HT-29 (cell line): ENCODE measurements around the gene PCSK6. TPM values are rescaled to one million over a fixed set of nuclear protein-coding genes. Genes with fewer than 3 reads are reported as not detected.
"Not testable (repeated sequence)": the region's sequence is repeated elsewhere in the genome, so short reads cannot be mapped to it uniquely, and the experiment has no call there.

ENCODE experiments used
- DNase-seq: peaks from one replicate; pipeline ENCODE4 v3.0.0-alpha.2; 2015; ENCODE audit warnings: low spot score
- total RNA-seq: library from RNA; depleted of rRNA; stranded (reverse); fragments of >200 nt; shearing (Covaris generic); gene quantifications from 2 replicates; pipeline ENCODE4 v1.2.3, GENCODE V29; 2014

PCSK6 gene
- total RNA-seq, 1 experiment from 2014 or later: 81.0 TPM

DNA sequence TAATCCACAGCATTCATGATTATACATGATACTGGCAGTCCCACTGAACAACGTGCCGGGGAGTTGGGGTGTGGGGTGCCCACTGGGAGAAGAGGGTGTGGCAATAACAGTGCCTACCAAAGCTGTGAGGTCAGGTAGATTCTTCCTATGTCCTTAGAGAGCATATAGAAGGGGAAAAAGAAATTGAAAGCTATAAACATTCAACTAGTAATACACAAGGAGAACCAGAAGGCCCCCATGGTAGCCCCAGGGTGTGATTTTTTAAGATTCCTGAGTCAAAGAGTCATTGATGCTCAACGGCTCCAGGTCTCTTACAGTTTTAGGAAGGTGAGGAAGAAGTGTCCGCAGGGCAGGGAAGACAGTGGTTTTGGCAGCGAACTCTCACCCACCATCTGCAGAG is 25.8 kb downstream of the PCSK6 start:
- not testable (repeated sequence) for DNase-seq

DNA sequence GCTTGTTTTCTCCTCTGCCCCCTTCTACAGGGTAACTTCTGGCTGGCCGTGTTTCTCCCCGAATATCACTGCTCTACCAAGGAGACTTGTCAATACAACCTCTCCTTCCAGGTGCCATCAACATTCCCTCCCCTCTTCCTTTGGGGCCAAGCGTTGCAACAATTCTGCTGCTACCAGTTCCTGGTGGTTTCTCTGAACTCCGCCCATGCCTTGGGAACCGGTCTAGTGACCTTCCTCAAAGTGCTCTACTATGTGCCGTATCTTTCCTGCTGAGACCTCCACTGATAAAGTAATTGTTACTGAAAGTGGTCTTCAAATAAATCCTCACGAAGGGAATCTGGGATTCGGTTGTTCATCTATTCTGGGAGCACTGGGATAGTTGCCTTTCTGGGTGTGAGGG is 26.2 kb downstream of the PCSK6 start:
- DNase-seq: peak; percentile 94

DNA sequence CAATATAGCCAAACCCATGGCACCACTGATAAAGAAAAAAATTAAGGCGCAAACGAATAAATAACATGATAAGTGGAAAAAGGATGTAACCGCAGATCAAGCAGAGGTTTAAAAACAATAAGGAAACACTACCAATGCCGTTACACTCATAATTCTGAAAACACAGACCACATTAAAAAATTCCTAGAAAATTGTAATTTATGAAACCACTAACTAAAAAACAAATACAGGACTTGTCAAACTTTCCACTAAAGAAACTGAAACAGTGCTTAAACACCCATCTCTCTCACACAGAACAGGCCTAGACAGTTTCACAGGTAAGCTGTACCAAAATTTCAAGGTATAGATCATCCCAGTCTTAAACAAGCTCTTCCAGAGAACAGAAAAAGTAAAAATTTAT is 28.4 kb downstream of the PCSK6 start:
- DNase-seq: no peak

DNA sequence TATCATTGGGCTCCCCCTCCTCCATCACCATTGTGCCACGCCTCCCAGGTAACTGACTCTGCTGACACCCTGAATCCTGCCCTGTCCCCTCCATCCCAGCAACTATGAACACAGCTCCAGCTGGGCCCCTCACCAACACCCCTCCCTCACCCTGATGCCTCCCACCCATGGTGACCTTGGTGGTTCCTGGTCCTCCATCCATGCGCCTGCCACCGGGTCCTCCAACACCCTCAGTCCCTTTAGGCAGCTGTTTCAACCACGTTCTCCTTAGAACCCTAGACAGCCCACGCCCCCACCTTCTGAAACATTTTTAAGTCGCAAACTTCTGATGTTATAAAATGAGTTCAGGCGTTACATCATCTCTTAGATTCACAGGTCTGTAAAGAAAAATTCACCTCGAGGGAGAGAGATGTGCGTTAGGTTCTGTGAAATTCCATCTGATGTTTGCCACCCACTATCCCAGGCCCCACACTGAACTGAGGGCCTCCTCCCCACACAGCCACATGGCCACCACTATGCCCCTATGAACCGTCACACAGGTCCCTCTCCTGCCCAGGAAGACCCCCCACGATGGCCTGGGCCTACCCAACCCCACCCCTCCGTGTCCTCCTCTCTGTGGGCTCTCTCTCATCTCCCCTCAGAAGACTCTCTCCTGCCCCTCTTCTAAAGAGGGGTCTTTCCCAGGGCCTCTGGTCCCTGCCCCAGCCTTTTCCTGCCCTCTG is 29.8 kb downstream of the PCSK6 start:
- no peak for DNase-seq

DNA sequence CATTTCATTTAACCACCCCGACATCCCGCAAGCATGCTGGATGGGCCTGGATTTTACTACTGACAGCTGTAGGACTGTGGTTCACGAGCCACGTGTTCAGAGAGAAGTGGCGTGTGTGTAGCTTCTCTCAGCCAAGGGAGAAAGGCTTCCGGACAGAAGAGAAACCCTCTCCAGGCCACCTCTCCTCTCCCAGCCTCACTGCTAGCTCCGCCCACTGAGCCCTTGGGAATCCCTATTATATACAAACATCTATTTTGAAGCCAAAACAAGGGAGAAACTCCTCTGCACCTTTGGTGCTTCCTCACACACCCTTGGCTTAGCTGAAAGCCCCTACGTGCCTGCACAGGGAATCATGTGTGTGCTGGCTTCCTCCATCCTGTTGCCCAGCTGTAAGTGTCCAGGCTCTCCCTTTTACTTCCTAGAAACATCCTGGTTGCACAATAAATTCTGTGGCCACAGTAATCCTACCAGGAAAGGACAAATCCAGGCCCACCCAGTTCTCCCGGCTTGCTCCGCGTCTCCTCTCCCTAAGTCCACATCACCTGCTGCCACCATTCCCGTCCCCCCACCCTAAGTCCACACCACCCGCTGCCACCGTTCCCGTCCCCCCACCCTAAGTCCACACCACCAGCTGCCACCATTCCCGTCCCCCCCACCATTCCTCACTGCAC is 30.5 kb downstream of the PCSK6 start:
- peak; percentile 74 for DNase-seq

DNA sequence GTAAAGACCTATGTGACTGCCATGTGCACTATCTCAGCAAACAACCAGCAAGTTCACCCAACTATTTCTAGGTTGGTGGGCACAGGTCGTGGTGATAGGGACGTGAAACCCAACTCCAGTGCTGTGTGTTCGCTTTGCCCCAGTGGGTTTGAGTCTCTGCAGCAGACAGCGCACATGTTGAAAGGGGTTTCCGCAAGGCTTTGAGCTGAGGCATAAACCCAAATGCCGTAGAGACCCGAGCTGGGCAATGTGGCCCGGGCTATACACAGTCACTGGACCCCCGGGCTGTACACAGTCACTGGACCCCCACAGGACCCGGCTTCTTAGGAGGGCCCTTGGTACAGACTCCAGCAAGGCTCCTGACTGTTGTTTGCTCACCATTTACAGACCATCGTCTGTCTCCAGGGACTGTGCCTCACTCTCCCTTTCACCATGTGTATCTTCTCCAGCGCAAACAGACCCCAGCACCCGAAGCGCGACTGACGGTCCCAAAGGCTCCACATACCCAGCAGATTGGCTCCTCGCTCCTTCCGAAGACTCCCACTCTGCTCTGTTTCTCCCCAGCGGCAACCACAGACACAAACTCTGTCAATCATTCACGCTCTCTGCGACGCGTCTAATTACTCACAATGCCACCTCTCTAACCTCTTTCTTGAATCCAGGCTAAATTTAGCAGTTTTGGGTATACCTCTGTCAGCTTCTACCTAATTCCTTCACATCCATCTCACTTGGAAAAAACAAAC is 31.2 kb downstream of the PCSK6 start:
- no peak for DNase-seq

DNA sequence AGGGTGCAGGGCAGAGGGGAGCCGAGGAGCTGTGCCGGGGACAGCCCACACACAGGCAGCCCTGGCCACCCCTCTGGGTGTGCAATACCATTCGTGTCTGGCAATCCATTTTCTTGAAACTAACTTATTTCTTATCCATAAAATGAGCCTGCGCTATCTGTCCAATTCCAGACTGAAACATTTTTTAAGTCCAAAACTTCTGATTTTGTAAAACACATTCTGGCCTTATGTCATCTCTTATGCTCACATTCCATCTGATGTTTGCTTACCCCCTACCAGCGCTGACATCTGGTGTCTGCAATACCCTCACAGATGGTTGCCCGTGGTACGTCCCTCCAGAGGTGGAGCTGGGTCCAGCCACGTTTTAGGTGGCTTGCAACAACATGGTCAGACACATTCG is 31.8 kb downstream of the PCSK6 start:
- no peak for DNase-seq

DNA sequence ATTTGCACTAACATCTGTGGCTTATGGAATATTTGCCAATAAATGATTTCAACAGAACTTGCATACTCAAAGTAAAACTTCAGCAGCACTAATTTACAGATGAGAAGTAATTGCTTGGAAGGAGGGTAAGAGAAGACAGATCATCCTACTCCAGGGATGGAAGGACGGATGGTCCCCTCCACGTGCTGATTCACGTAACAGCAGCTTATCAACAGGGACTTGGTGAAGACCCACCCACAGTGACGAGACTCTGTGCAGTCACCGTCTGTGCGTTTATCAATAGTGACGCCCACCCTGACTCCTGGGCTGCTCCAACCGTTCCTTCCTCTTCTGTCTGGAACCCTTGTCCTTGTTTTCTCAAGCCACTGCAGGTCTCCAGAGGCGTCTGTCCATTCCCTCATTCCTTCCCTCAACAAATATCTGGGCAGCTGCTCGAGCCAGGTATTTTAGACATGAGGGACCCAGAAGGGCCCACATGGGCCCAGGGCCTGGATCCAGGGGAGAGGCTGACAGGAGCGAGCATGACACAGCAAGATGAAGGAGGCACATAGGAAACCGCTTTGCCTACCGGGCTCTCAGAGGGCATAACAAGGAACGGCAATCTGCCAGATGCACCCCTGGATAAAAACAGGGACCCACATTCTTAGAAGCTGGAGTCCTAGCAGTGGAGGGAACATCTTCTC is 33.3 kb downstream of the PCSK6 start:
- no peak for DNase-seq

DNA sequence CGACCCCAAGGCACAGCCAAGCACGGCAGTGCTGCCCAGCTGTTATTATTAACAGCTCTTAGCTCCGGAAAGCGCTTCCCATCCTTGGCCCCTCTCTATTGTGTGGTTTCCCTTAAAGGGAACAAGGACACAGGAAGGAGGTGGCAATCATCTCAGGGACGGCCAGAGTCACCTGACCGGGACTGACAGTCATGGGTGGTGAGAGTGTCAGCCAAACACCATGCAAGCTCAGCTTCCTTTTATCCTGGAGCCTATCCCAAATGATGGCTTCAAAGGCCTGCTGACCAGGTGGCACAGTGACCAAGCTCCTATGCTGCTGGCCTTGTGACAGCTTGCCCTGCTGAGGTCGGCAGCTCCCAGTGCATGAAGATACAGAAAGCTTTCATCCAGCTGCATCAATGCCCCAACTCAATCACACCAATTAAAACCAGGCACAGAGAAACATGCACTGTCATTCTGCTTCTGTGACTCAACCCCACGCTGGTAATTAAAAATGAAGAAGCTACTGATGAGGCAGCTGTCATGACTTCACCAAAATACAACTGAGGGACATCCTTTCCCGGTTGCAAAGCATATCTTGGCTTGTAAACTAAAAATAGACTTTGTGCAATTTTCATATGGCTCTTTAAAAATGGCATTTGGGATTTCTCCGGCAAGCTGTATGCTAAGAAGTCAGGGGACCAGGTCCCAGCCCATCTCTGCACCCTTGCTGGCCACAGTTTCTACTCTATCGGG is 34.0 kb downstream of the PCSK6 start:
- DNase-seq: no peak

DNA sequence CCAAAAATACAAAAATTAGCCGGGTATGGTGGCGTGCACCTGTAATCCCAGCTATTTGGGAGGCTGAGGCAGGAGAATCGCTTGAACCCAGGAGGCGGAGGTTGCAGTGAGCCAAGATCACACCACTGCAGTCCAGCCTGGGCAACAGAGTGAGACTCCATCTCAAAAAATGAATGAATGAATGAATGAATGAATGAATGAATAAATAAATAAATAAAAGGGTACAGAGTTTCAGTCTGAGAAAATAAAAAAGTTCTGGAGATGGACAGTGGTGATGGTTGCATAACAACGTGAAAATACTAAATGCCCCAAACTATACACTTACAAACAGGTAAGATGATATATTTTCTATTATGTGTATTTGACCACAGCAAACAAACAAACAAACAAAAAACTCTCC is 34.7 kb downstream of the PCSK6 start:
- not testable (repeated sequence) for DNase-seq

DNA sequence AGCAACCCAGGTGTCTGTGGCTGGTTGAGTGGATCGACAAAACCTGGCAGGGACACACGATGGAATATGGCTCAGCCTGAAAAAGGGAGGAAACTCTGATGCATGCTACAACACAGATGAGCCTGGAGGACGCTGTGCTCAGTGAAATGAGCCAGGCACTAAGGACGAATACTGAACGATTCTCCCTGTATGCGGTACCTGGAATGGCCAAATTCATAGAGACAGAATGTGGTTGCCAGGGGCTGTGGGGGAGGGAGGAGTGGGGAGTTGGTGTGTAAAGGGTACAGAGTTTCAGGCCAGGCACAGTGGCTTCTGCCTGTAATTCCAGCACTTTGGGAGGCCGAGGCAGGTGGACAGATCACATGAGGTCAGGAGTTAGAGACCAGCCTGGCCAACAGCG is 35.1 kb downstream of the PCSK6 start:
- DNase-seq: no peak

DNA sequence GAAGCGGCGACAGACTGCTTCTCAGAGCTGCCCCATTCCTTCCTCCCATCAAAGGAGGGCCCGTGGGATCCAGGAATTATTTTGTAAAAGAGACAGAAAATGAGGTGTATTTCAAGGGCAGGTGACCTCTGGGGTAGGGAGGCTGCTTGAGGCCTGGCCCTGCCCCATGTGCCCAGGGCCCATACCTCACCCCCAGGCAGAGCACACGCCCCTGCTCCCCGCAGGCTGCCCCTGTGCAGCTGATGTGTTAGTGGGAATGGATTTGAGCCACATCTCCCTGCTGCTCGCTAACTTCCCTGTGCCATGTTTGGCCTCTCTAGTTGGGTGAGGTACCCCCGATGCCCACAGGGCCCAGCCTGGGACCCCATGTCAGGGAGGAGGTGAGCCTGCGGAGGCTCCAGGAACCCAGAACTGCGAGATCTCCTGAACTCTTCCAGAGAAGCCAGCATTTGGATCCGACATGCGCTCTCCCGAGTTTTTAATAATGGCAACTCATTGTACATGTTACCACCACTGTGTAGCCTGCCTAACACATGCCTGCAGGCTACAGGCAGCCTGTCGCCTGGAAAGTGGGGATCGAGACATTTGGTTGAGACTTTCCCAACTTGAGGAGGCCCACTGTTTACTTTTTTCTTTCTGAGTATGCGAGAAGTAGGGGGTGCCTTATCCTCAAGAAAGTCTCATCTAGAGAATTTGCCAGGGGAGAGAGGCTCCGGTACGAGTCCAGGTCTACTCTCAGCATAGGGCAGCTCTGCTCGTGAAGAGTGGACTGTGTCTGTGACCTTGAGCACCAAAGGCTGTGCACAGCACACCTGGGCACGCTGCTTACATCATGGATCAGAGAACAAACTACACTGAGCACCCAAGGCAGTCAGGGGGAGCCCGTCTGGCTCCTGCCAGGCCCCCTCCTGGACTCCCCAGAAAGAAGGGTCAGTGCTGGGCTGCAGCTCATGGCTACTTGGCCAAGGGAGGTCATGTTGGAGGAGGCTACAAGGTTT is 36.1 kb downstream of the PCSK6 start:
- no peak for DNase-seq

DNA sequence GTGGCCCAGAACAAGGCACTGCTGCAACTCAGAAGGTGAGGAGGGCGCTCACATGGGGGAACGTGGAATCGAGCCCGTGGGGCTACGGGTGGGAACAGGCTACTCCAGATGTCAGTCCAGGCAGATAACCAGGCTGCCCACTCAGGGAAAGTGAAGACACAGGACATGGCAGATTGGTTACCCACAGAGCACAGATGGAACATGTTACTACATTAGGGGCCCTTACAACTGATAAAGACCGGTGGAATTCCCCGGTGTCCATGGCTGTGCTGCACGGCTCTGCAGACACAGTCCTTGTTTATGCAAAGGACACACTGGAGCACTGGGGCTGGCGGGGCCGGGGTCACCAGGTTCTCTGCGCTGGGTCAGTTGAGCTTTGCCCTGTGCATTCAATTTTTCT is 36.9 kb downstream of the PCSK6 start:
- DNase-seq: no peak

DNA sequence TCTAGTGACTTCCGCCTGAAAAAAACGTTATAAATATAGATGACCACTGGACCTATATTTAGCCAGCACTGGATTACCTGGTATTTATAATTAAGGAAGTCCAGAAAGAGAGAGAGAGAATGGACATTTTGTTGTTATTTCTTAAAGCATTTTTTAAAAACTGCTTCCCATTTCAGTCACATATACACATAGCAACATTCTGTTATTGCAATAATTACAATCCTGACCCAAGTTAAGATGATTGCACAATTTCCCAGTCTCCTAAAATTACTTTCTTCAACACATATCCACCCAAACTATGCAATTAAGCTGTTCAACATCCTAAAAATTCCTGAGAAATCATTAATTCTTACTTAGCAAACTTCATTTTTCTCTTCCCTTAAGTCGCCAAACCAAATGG is 37.7 kb downstream of the PCSK6 start:
- DNase-seq: no peak

DNA sequence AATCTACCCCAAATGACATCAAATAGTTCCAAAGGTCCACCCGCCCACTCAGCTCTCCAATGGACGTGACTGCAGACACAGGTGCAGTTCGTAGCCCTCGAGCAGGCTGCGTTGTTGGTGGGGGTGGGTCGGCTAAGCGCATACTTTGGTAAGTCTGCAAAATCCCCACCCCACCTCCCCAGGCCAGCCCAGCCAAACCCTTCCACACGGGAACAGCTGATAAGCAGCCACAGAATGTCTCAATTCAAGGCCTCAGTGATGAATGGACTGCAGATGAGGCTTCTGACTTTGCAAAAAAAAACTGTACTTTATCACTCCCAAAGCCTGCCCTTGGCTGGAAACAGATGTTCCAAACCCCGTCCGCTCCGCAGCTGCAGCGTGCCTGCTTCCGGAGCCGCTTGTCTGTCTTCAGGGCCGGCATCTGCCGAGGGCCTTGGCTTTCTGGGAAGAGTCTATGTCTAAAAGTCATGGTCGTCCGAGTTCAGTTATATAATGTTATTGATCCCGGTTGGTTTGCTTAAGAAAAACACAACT is 38.2 kb downstream of the PCSK6 start:
- DNase-seq: no peak

DNA sequence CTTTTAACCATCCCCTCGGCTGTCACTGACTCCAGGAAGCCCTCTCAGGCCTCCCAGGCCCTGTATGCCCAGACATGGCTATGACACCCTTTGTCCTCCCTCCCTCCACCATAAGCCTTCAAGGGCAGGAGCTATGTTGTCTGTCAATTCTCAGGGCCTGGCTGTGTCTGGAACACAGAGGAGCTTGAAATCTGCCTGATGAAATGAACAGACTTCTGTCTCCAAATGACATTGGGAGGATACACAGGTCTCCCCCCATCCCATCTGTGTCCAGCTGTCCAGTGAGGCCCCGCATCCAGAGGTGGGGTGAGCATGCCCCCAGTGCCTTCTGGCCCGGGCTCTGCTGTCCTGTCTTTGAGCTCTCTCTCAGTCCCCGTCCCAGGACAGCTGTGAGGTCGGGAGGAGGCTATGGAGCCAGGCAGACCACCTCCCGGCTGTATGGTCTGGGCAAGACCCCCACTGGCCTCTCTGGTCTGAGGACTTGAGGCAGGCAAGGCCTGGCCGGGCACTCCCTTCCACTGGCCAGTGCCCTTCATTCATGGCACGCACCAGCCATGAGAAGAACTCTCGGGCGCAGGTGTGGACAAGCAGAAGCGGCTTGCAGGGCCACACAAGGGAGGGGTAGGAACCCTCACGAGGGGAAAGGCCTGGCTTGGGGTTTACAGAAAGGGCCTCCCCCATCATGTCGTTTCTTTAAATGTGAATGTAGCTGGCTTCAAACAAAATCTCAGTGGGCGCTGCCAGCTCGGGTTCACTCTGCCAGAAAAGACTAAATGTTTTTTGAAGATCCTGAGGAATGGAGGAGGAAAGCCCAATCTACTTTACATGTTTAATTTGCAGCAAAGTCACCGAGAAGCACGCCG is 38.9 kb downstream of the PCSK6 start:
- no peak for DNase-seq

DNA sequence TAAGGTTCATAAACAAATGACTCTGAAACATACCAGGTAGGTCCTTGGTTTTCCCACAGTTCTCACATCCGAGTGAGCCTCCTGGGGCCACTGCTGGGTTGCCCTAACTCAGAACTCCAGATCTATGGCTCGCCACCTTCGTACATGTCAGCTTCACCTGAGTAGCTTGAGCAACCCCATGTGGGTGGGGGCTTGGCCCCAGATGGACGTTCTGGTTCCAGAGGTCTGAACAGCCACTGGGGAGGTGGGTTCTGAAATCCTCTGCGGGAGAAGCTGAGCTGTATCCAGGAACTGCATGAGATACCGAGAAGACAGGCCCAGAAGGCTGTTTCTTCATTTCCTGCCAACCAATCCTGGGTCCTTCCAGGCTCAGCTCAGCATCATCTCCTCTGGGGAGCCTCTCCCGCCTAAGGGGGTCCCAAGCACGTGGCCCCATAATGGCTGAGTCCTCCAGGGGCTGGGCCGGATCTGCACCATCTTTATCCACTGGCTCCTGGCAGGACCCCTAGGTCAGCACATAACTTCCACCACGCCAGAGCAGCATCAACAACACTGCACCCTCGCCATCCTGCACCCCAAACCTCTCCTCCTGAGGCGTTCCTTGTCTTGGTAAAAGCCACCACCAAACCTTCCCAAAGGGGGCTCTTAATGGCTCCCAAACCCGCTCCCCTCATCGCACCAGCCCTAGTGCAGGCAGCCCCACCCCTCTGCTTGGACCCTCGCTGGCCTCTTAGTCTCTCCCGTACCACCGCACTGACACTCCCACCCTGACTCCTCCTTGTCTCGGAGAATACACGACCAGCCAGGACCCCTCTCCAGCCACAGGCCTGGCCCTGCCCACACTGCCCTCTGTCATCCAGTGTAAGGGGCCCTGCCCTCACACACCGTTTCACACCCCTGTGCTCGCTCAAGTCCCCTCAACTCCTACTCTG is 39.8 kb downstream of the PCSK6 start:
- no peak for DNase-seq

DNA sequence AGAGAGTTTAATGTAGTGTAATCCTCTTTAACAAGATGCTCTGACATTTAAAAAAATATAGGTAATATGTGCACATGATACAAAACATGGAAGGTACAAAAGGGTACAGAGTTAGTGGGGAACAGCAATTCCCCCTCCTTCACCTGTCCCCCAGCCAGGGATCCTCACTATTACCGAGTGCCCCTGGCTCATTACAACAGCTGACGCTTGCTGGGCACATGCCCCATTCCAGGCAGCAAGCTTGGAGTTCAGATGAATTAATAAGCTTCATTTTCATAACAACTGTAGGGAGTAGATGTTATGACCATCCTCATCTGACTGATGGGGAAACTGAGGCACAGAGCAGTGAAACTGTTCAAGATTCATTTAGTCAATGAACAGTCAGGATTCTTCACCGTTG is 41.2 kb downstream of the PCSK6 start:
- no peak for DNase-seq
